ENCODE measurements around the gene CNOT10.
"Not testable (repeated sequence)": the region's sequence is repeated elsewhere in the genome, so short reads cannot be mapped to it uniquely, and the experiment has no call there.

Gene CNOT10, protein sequence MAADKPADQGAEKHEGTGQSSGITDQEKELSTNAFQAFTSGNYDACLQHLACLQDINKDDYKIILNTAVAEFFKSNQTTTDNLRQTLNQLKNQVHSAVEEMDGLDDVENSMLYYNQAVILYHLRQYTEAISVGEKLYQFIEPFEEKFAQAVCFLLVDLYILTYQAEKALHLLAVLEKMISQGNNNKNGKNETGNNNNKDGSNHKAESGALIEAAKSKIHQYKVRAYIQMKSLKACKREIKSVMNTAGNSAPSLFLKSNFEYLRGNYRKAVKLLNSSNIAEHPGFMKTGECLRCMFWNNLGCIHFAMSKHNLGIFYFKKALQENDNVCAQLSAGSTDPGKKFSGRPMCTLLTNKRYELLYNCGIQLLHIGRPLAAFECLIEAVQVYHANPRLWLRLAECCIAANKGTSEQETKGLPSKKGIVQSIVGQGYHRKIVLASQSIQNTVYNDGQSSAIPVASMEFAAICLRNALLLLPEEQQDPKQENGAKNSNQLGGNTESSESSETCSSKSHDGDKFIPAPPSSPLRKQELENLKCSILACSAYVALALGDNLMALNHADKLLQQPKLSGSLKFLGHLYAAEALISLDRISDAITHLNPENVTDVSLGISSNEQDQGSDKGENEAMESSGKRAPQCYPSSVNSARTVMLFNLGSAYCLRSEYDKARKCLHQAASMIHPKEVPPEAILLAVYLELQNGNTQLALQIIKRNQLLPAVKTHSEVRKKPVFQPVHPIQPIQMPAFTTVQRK

GRCh38 chr3:32684800-32685542 lies at the start of gene CNOT10:
Gene CNOT10, plus strand, starts transcription at chr3:32685188. Its CDS starts 273 bp downstream, at chr3:32685461.
- peak; percentile 94 for DNase-seq

DNA sequence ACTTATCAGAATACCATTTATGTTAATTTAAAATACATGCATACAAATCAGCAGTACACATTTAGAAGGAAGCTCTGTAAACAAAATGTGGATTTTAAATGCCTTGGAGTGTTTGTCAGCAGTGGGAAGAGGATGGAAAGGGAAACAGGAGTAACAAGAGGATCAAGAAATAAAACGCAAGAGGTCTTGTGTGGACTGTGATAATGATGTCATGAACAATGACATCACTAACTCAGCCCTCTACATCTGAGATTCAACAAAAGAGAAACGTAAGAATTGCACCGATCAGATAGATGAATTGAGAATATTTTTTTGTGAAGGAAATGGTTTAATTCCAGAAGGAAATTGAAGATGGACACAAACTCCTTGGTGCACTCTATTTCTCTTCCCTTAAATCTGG lies 44.0 kb upstream of the CNOT10 start:
- DNase-seq: no peak

DNA sequence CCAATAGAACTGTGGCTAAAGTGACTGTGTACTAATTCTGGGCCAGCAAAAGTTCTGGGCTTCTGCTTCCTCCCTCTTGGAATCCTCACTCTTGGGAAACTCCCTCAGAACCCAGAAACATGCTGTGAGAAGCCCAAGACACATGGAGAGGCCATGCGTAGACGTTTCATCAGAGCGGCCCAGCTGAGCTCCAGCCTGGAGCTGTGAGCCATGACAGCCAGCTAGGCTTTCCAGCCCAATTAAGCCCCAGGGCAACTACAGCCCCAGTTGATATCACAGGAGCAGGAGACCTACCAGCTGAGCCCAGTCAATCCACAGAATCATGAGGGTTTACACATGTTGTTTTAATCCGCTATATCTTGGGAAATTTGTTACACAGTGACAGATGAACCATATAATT lies 43.6 kb upstream of the CNOT10 start:
- no peak for DNase-seq

- DNase-seq: no peak
Observed at GRCh38 chr3:32643354-32643753, 41.6 kb upstream of the CNOT10 start.

DNA sequence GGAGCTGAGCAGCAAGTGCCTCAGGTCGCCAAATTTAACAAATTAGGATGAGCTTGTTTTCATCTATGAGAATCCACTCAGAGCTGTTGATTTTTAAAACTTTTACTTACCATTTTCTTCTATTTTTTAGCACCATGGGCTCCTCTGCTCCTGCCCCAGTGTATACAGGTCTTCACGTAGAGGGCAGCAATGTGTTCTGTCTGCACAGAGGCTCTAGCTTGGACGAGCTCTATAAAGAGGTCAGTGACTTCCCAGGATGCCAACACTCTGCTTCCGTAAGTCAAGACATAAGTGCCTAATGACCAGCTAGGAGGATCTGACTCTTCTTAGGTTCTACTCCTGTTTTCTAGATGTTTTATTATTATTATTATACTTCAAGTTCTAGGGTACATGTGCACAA lies 41.2 kb upstream of the CNOT10 start:
- DNase-seq: no peak

GRCh38 chr3:32644380-32644779 lies 40.6 kb upstream of the CNOT10 start:
- no peak for DNase-seq

DNA sequence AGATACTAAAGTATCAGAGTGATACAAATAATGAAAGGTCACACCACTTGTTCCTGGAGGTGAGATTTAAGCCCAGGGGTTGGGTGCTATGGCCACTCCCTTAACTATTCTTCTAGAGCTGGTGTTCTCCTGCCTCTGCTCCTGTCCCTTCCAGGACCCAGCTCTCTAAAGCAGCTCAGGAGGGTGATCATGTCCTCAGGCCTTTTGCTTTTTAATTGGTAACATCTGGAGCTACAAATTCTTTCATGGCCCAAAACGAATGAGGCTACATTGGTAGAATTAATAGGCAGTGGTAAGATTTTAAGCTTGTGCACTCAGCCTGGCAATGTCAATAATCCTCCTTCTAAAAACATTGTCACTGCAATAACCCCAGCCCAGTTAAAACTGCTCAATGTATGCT lies 38.2 kb upstream of the CNOT10 start:
- no peak for DNase-seq

GRCh38 chr3:32652337-32653100 lies 32.5 kb upstream of the CNOT10 start:
- not testable (repeated sequence) for DNase-seq

GRCh38 chr3:32655167-32655566 lies 29.8 kb upstream of the CNOT10 start:
- no peak for DNase-seq

DNA sequence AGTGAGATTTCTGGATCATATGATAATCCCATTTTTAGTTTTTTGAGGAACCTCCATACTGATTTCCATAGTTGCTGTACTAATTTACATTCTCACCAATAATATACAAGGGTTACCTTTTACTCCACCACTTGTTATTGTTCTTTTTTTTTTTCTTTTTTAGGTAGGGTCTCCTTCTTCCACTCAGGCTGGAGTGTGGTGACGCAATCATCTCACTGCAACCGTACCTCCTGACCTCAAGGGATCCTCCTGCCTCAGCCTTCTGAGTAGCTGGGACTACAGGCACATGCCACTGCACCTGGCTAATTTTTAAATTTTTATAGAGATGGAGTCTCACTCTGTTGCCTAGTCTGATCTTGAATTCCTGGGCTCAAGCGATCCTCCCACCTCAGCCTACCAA lies 24.4 kb upstream of the CNOT10 start:
- DNase-seq: no peak

- DNase-seq: no peak
Observed at GRCh38 chr3:32662647-32663046, 22.3 kb upstream of the CNOT10 start.

DNA sequence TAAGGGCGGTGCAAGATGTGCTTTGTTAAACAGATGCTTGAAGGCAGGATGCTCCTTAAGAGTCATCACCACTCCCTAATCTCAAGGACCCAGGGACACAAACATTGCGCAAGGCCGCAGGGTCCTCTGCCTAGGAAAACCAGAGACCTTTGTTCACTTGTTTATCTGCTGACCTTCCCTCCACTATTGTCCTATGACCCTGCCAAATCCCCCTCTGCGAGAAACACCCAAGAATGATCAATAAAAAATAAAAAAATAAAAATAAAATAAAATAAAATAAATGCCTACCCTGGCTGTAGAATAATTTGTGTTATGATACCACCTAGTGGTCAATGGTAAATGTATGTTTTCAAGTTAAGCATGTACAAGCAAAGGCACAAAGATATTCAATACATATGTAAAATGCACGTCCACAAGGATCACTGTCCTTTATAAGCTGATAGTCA lies 20.3 kb upstream of the CNOT10 start:
- DNase-seq: not testable (repeated sequence)

GRCh38 chr3:32667072-32667582 lies 17.9 kb upstream of the CNOT10 start:
- DNase-seq: no peak

DNA sequence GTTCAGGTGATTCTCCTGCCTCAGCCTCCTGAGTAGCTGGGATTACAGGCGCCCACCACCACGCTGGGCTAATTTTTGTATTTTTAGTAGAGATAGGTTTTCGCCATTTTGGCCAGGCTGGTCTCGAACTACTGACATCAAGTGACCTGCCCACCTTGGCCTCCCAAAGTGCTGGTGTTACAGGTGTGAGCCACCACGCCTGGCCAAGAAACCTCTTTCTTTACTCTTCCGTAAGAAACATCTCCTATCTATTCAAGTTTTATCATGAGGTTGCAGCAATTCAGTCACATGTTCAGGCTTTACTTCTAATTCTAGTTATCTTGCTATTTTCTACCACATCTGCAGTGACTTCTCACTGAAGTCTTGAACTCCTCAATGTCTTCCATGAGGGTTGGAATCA lies 15.8 kb upstream of the CNOT10 start:
- not testable (repeated sequence) for DNase-seq

DNA sequence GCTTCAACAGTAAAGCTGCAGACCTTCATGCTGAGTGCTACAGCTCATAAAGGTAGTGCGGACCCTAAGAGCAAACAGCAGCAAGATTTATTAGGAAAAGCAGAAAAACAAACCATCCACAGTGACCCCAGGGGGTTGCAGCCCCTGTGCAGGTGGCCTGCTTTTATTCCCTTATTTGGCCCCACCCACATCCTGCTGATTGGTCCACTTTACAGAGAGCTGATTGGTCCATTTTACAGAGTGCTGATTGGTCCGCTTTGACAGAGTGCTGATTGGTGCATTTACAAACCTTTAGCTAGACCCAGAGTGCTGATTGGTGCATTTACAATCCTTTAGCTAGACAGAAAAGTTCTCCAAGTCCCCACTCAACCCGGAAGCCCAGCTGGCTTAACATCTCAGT lies 11.3 kb upstream of the CNOT10 start:
- not testable (repeated sequence) for DNase-seq

- DNase-seq: no peak
Observed at GRCh38 chr3:32675164-32675563, 9.8 kb upstream of the CNOT10 start.

DNA sequence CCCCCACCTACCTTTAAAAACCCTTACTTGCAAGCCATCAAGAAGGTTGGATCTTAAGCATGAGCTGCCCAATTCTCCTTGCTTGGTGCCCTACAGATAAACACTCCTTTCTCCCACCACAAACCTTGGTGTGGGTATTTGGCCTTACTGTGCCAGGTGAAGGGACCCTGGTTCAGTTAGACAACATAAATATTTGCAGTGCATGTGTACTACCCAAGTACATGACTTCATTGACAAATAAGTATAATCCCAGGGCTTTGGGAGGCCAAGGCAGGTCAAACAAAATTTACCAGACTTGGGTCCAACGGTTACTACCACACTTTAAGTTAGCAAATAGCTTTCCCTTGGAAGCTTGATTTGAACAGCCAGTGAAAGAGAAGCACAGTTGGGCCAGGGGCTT lies 9.3 kb upstream of the CNOT10 start:
- no peak for DNase-seq

DNA sequence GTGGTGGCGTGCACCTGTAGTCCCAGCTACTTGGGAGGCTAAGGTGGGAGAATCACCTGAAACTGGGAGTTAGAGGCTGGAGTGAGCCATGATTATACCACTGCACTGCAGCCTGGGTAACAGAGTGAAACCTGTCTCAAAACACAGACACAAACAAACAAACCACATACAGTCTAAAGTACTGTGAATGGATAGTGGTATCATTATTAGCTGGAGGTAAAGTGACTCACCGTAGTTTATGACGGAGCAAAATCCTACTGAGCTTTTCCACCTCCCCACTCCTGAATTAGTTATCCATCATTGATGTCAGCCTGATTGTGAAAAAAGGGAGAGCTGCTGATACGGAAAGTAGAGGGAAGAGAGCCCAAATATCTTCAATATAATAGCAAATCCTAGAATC lies 3.2 kb upstream of the CNOT10 start:
- no peak for DNase-seq

GRCh38 chr3:32684029-32684799 lies 774 bp upstream of the CNOT10 start:
- no peak for DNase-seq

GRCh38 chr3:32685543-32686185 lies 676 bp downstream of the CNOT10 start:
- DNase-seq: no peak

GRCh38 chr3:32686713-32687112 lies 1.7 kb downstream of the CNOT10 start:
- DNase-seq: no peak
